IMR-90 (cell line): ENCODE measurements around the gene SLC12A7.

Experiments used
- CEBPB ChIP-seq: IDR thresholded peaks from 2 replicates; pipeline ENCODE4 v1.6.1; 2012; ENCODE audit warnings: low read depth, low read length, improper control_type of control experiment
- CHD1 ChIP-seq: IDR thresholded peaks from 2 replicates; pipeline ENCODE4 v1.6.1; 2012; ENCODE audit warnings: low read depth, low read length, improper control_type of control experiment
- FOS ChIP-seq: fragments of 150-350 bp; IDR thresholded peaks from 2 replicates; pipeline ENCODE4 v1.6.1; 2016; ENCODE audit warnings: low read depth, low read length
- MAFK ChIP-seq: IDR thresholded peaks from 2 replicates; pipeline ENCODE4 v1.6.1; 2012; ENCODE audit warnings: low read depth, low read length, improper control_type of control experiment
- MAZ ChIP-seq: IDR thresholded peaks from 2 replicates; pipeline ENCODE4 v1.6.1; 2012; ENCODE audit warnings: low read depth, mild to moderate bottlenecking, low read length, improper control_type of control experiment, moderate library complexity, borderline replicate concordance
- MXI1 ChIP-seq: IDR thresholded peaks from 2 replicates; pipeline ENCODE4 v1.6.1; 2012; ENCODE audit warnings: low read depth, mild to moderate bottlenecking, low read length, moderate library complexity, borderline replicate concordance
- POLR2A ChIP-seq: IDR thresholded peaks from 2 replicates; pipeline ENCODE4 v1.6.1; 2012; ENCODE audit warnings: mild to moderate bottlenecking, low read depth, low read length
- RAD21 ChIP-seq: IDR thresholded peaks from 2 replicates; pipeline ENCODE4 v1.6.1; 2012; ENCODE audit warnings: low read length, improper control_type of control experiment
- RCOR1 ChIP-seq: IDR thresholded peaks from 2 replicates; pipeline ENCODE4 v1.6.1; 2012; ENCODE audit warnings: mild to moderate bottlenecking, low read length, improper control_type of control experiment; ENCODE audit not compliant: insufficient replicate concordance
- RFX5 ChIP-seq: IDR thresholded peaks from 2 replicates; pipeline ENCODE4 v1.8.0; 2012; ENCODE audit warnings: low read depth, mild to moderate bottlenecking, low read length, moderate library complexity
- USF2 ChIP-seq: fragments of 150-350 bp; IDR thresholded peaks from 2 replicates; pipeline ENCODE4 v1.6.1; 2017; ENCODE audit warnings: mild to moderate bottlenecking, antibody characterized with exemption, low read length, low read depth
- TF ChIP-seq, protein P1 (sequence below): conservative IDR thresholded peaks from 2 replicates; pipeline ENCODE4 v1.5.1; 2012; ENCODE audit warnings: mild to moderate bottlenecking, low read depth, low read length, improper control_type of control experiment

DNA sequence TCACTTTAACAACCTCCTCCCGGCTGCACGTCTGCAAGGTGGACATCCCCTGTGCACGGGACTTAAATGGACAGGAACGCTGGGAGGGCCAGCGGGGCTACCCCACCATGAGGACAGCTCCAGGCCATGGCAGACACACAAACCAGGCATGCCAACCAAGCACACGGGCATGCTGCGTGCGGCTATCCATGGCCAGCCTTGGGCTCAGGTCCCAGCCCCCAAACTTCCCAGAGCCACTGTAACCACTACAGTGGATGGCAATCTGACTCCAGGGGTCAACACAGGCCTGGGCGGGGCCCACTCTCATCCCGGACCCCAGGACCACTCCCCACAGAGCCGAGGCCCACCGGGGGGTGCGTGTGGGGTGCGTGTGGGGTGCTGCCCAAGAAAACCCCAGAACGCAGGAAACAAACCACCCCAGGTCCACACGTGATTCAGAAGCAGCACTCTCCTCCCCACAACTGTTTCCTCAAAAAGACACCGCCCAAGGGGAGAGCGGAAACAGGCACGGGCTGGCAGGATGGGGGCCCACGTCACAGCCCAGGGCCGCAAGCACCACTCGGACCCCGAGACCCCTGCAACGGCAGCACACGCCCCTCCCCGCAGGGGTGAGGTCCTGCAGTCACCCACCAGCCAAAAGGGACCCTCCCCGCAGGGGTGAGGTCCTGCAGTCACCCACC lies 7.4 kb downstream of the SLC12A7 start:
- TF ChIP-seq, protein P1, sequence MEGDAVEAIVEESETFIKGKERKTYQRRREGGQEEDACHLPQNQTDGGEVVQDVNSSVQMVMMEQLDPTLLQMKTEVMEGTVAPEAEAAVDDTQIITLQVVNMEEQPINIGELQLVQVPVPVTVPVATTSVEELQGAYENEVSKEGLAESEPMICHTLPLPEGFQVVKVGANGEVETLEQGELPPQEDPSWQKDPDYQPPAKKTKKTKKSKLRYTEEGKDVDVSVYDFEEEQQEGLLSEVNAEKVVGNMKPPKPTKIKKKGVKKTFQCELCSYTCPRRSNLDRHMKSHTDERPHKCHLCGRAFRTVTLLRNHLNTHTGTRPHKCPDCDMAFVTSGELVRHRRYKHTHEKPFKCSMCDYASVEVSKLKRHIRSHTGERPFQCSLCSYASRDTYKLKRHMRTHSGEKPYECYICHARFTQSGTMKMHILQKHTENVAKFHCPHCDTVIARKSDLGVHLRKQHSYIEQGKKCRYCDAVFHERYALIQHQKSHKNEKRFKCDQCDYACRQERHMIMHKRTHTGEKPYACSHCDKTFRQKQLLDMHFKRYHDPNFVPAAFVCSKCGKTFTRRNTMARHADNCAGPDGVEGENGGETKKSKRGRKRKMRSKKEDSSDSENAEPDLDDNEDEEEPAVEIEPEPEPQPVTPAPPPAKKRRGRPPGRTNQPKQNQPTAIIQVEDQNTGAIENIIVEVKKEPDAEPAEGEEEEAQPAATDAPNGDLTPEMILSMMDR, result no peak
- TF ChIP-seq USF2 (no peak), RAD21 (no peak), MXI1 (no peak), CEBPB (no peak), RFX5 (no peak), MAFK (no peak), CHD1 (no peak), RCOR1 (no peak), POLR2A (no peak), FOS (no peak), MAZ (no peak)
